ENCODE results near the gene TENM4.

Gene TENM4

GRCh38 chr11:79025097-79025496 lies 415.7 kb downstream of the TENM4 start:
- no peak overlapping the region for H3K4me3 ChIP-seq (ENCODE audit: low read depth in 1 of 2, low read length in 2 of 2)
- no peaks in the 10 kb centered on the region for H3K9me3 ChIP-seq (ENCODE audit: control insufficient read depth in 1 of 2, low read length in 2 of 2)
- H3K27me3 ChIP-seq (ENCODE audit: low read depth, low read length), result no peaks in the 10 kb centered on the region
- no peaks in the 10 kb centered on the region for H3K4me1 ChIP-seq (ENCODE audit: control insufficient read depth in 1 of 2, insufficient read depth in 2 of 2, low read length in 2 of 2)
- H3K36me3 ChIP-seq (ENCODE audit: control insufficient read depth in 1 of 2, insufficient read depth in 2 of 2, low read length in 2 of 2), result no peaks in the 10 kb centered on the region
- H3K27ac ChIP-seq (ENCODE audit: low read length), result no peak overlapping the region

GRCh38 chr11:79022265-79022664 lies 418.6 kb downstream of the TENM4 start:
- H3K4me3 ChIP-seq (ENCODE audit: low read depth in 1 of 2, low read length in 2 of 2), result no peak overlapping the region
- no peak overlapping the region for H3K27ac ChIP-seq (ENCODE audit: low read length)
- no peaks in the 10 kb centered on the region for H3K4me1 ChIP-seq (ENCODE audit: control insufficient read depth in 1 of 2, insufficient read depth in 2 of 2, low read length in 2 of 2)
- no peaks in the 10 kb centered on the region for H3K27me3 ChIP-seq (ENCODE audit: low read depth, low read length)
- H3K36me3 ChIP-seq (ENCODE audit: control insufficient read depth in 1 of 2, insufficient read depth in 2 of 2, low read length in 2 of 2), result no peaks in the 10 kb centered on the region
- no peaks in the 10 kb centered on the region for H3K9me3 ChIP-seq (ENCODE audit: control insufficient read depth in 1 of 2, low read length in 2 of 2)

GRCh38 chr11:79021601-79022000 lies 419.2 kb downstream of the TENM4 start:
- Histone ChIP-seq H3K9me3 (ENCODE audit: control insufficient read depth in 1 of 2, low read length in 2 of 2) (no peaks in the 10 kb centered on the region), H3K36me3 (ENCODE audit: control insufficient read depth in 1 of 2, insufficient read depth in 2 of 2, low read length in 2 of 2) (no peaks in the 10 kb centered on the region), H3K4me1 (ENCODE audit: control insufficient read depth in 1 of 2, insufficient read depth in 2 of 2, low read length in 2 of 2) (no peaks in the 10 kb centered on the region), H3K27me3 (ENCODE audit: low read depth, low read length) (no peaks in the 10 kb centered on the region), H3K27ac (ENCODE audit: low read length) (no peak overlapping the region), H3K4me3 (ENCODE audit: low read depth in 1 of 2, low read length in 2 of 2) (no peak overlapping the region)

- no peak overlapping the region for H3K27ac ChIP-seq (ENCODE audit: low read length)
- H3K27me3 ChIP-seq (ENCODE audit: low read depth, low read length), result no peaks in the 10 kb centered on the region
- no peaks in the 10 kb centered on the region for H3K9me3 ChIP-seq (ENCODE audit: control insufficient read depth in 1 of 2, low read length in 2 of 2)
- H3K4me1 ChIP-seq (ENCODE audit: control insufficient read depth in 1 of 2, insufficient read depth in 2 of 2, low read length in 2 of 2), result no peaks in the 10 kb centered on the region
- no peaks in the 10 kb centered on the region for H3K36me3 ChIP-seq (ENCODE audit: control insufficient read depth in 1 of 2, insufficient read depth in 2 of 2, low read length in 2 of 2)
- H3K4me3 ChIP-seq (ENCODE audit: low read depth in 1 of 2, low read length in 2 of 2), result no peak overlapping the region
Observed at GRCh38 chr11:79019975-79020374, 420.9 kb downstream of the TENM4 start.

- H3K4me1 ChIP-seq (ENCODE audit: control insufficient read depth in 1 of 2, insufficient read depth in 2 of 2, low read length in 2 of 2), result no peaks in the 10 kb centered on the region
- H3K4me3 ChIP-seq (ENCODE audit: low read depth in 1 of 2, low read length in 2 of 2), result no peak overlapping the region
- no peak overlapping the region for H3K27ac ChIP-seq (ENCODE audit: low read length)
- no peaks in the 10 kb centered on the region for H3K27me3 ChIP-seq (ENCODE audit: low read depth, low read length)
- H3K9me3 ChIP-seq (ENCODE audit: control insufficient read depth in 1 of 2, low read length in 2 of 2), result no peaks in the 10 kb centered on the region
- H3K36me3 ChIP-seq (ENCODE audit: control insufficient read depth in 1 of 2, insufficient read depth in 2 of 2, low read length in 2 of 2), result no peaks in the 10 kb centered on the region
Observed at GRCh38 chr11:79019277-79019676, 421.6 kb downstream of the TENM4 start.

- H3K36me3 ChIP-seq (ENCODE audit: control insufficient read depth in 1 of 2, insufficient read depth in 2 of 2, low read length in 2 of 2), result no peaks in the 10 kb centered on the region
- no peak overlapping the region for H3K4me3 ChIP-seq (ENCODE audit: low read depth in 1 of 2, low read length in 2 of 2)
- no peaks in the 10 kb centered on the region for H3K4me1 ChIP-seq (ENCODE audit: control insufficient read depth in 1 of 2, insufficient read depth in 2 of 2, low read length in 2 of 2)
- H3K27me3 ChIP-seq (ENCODE audit: low read depth, low read length), result no peaks in the 10 kb centered on the region
- no peaks in the 10 kb centered on the region for H3K9me3 ChIP-seq (ENCODE audit: control insufficient read depth in 1 of 2, low read length in 2 of 2)
- H3K27ac ChIP-seq (ENCODE audit: low read length), result no peak overlapping the region
Observed at GRCh38 chr11:79018371-79018849, 422.4 kb downstream of the TENM4 start.

- Histone ChIP-seq H3K4me1 (ENCODE audit: control insufficient read depth in 1 of 2, insufficient read depth in 2 of 2, low read length in 2 of 2) (no peaks in the 10 kb centered on the region), H3K36me3 (ENCODE audit: control insufficient read depth in 1 of 2, insufficient read depth in 2 of 2, low read length in 2 of 2) (no peaks in the 10 kb centered on the region), H3K9me3 (ENCODE audit: control insufficient read depth in 1 of 2, low read length in 2 of 2) (no peaks in the 10 kb centered on the region), H3K27ac (ENCODE audit: low read length) (no peak overlapping the region), H3K4me3 (ENCODE audit: low read depth in 1 of 2, low read length in 2 of 2) (no peak overlapping the region), H3K27me3 (ENCODE audit: low read depth, low read length) (no peaks in the 10 kb centered on the region)
Observed at GRCh38 chr11:79017811-79018210, 423.0 kb downstream of the TENM4 start.

- Histone ChIP-seq H3K9me3 (ENCODE audit: control insufficient read depth in 1 of 2, low read length in 2 of 2) (no peaks in the 10 kb centered on the region), H3K4me1 (ENCODE audit: control insufficient read depth in 1 of 2, insufficient read depth in 2 of 2, low read length in 2 of 2) (no peaks in the 10 kb centered on the region), H3K27ac (ENCODE audit: low read length) (no peak overlapping the region), H3K27me3 (ENCODE audit: low read depth, low read length) (no peaks in the 10 kb centered on the region), H3K36me3 (ENCODE audit: control insufficient read depth in 1 of 2, insufficient read depth in 2 of 2, low read length in 2 of 2) (no peaks in the 10 kb centered on the region), H3K4me3 (ENCODE audit: low read depth in 1 of 2, low read length in 2 of 2) (no peak overlapping the region)
Observed at GRCh38 chr11:79013509-79013908, 427.3 kb downstream of the TENM4 start.

- Histone ChIP-seq H3K27me3 (ENCODE audit: low read depth, low read length) (no peaks in the 10 kb centered on the region), H3K4me1 (ENCODE audit: control insufficient read depth in 1 of 2, insufficient read depth in 2 of 2, low read length in 2 of 2) (no peaks in the 10 kb centered on the region), H3K27ac (ENCODE audit: low read length) (no peak overlapping the region), H3K9me3 (ENCODE audit: control insufficient read depth in 1 of 2, low read length in 2 of 2) (no peaks in the 10 kb centered on the region), H3K4me3 (ENCODE audit: low read depth in 1 of 2, low read length in 2 of 2) (no peak overlapping the region), H3K36me3 (ENCODE audit: control insufficient read depth in 1 of 2, insufficient read depth in 2 of 2, low read length in 2 of 2) (no peaks in the 10 kb centered on the region)
Observed at GRCh38 chr11:79011357-79011756, 429.5 kb downstream of the TENM4 start.

GRCh38 chr11:79007771-79008402 lies 432.9 kb downstream of the TENM4 start:
- no peak overlapping the region for H3K27ac ChIP-seq (ENCODE audit: low read length)
- no peaks in the 10 kb centered on the region for H3K27me3 ChIP-seq (ENCODE audit: low read depth, low read length)
- no peaks in the 10 kb centered on the region for H3K4me1 ChIP-seq (ENCODE audit: control insufficient read depth in 1 of 2, insufficient read depth in 2 of 2, low read length in 2 of 2)
- no peak overlapping the region for H3K4me3 ChIP-seq (ENCODE audit: low read depth in 1 of 2, low read length in 2 of 2)
- H3K36me3 ChIP-seq (ENCODE audit: control insufficient read depth in 1 of 2, insufficient read depth in 2 of 2, low read length in 2 of 2), result no peaks in the 10 kb centered on the region
- peaks cover 0 to 7% of the 10 kb centered on the region in 2 donors for H3K9me3 ChIP-seq (ENCODE audit: control insufficient read depth in 1 of 2, low read length in 2 of 2)

- no peaks in the 10 kb centered on the region for H3K27me3 ChIP-seq (ENCODE audit: low read depth, low read length)
- no peak overlapping the region for H3K27ac ChIP-seq (ENCODE audit: low read length)
- no peaks in the 10 kb centered on the region for H3K4me1 ChIP-seq (ENCODE audit: control insufficient read depth in 1 of 2, insufficient read depth in 2 of 2, low read length in 2 of 2)
- no peaks in the 10 kb centered on the region for H3K36me3 ChIP-seq (ENCODE audit: control insufficient read depth in 1 of 2, insufficient read depth in 2 of 2, low read length in 2 of 2)
- H3K9me3 ChIP-seq (ENCODE audit: control insufficient read depth in 1 of 2, low read length in 2 of 2), result peaks cover 0 to 10% of the 10 kb centered on the region in 2 donors
- no peak overlapping the region for H3K4me3 ChIP-seq (ENCODE audit: low read depth in 1 of 2, low read length in 2 of 2)
Observed at GRCh38 chr11:79006854-79007253, 434.0 kb downstream of the TENM4 start.

- Histone ChIP-seq H3K4me3 (ENCODE audit: low read depth in 1 of 2, low read length in 2 of 2) (no peak overlapping the region), H3K27me3 (ENCODE audit: low read depth, low read length) (no peaks in the 10 kb centered on the region), H3K4me1 (ENCODE audit: control insufficient read depth in 1 of 2, insufficient read depth in 2 of 2, low read length in 2 of 2) (no peaks in the 10 kb centered on the region), H3K36me3 (ENCODE audit: control insufficient read depth in 1 of 2, insufficient read depth in 2 of 2, low read length in 2 of 2) (no peaks in the 10 kb centered on the region), H3K9me3 (ENCODE audit: control insufficient read depth in 1 of 2, low read length in 2 of 2) (peaks cover 0 to 6% of the 10 kb centered on the region in 2 donors), H3K27ac (ENCODE audit: low read length) (no peak overlapping the region)
Observed at GRCh38 chr11:78996007-78996406, 444.8 kb downstream of the TENM4 start.

Measured in muscle layer of duodenum (tissue), 2 donors.